IgD-negative memory B cell (primary cell): ENCODE data around the gene TBXAS1. TPM values are rescaled to one million over a fixed set of nuclear protein-coding genes. Genes with fewer than 3 reads are reported as not detected.

ENCODE experiments used
- H3K27ac Mint-ChIP-seq, 3 donors: one replicate each; pipeline ENCODE4 v1.8.0; 2020 to 2022; ENCODE audit warnings: mild to moderate bottlenecking in 3 of 3, mixed read lengths in 3 of 3, moderate library complexity in 1 of 3
- H3K27me3 Mint-ChIP-seq: one replicate; pipeline ENCODE4 v1.8.0; 2021; ENCODE audit warnings: mixed read lengths
- H3K36me3 Mint-ChIP-seq: one replicate; pipeline ENCODE4 v1.8.0; 2020; ENCODE audit warnings: mild to moderate bottlenecking, mixed read lengths
- H3K4me1 Mint-ChIP-seq, 3 donors: one replicate each; pipeline ENCODE4 v1.8.0; 2020 to 2022; ENCODE audit warnings: mixed read lengths in 3 of 3, mild to moderate bottlenecking in 1 of 3
- H3K4me3 Mint-ChIP-seq, 4 donors: one replicate each; pipeline ENCODE4 v1.8.0; 2020 to 2022; ENCODE audit warnings: mild to moderate bottlenecking in 4 of 4, mixed read lengths in 4 of 4, moderate library complexity in 3 of 4
- H3K9me3 Mint-ChIP-seq, 3 donors: one replicate each; pipeline ENCODE4 v1.8.0; 2020 to 2021; ENCODE audit warnings: mixed read lengths in 3 of 3, mild to moderate bottlenecking in 1 of 3
- polyA plus RNA-seq: library from polyadenylated mRNA; unstranded; fragments of 300-500 nt; fragmentation: Illumina TruSeq; gene quantifications from one replicate; pipeline ENCODE4 v1.2.3, GENCODE V29; 2021

The TBXAS1 gene
- polyA plus RNA-seq, 1 donor from 2014 or later, result 16.7 TPM

- H3K36me3 Mint-ChIP-seq, result peaks cover 5% of the 10 kb centered on the region
- no peak overlapping the region for H3K4me3 Mint-ChIP-seq
These were observed 218.1 kb downstream of the TBXAS1 start for GRCh38 chr7:140047197-140047596.

GRCh38 chr7:140048138-140048537 is 219.1 kb downstream of the TBXAS1 start:
- no peaks in the 10 kb centered on the region for H3K27me3 Mint-ChIP-seq
- H3K27ac Mint-ChIP-seq, result peak overlapping the region in 1 of 3 donors; percentile 73
- H3K9me3 Mint-ChIP-seq, result no peaks in the 10 kb centered on the region
- H3K4me3 Mint-ChIP-seq, result no peak overlapping the region
- peaks cover 5% of the 10 kb centered on the region for H3K36me3 Mint-ChIP-seq
- H3K4me1 Mint-ChIP-seq, result peaks cover 8 to 16% (median 14%) of the 10 kb centered on the region in 3 donors

More at GRCh38 chr7:140047197-140047596, 218.1 kb downstream of the TBXAS1 start:
- peaks cover 8 to 11% (median 9%) of the 10 kb centered on the region in 3 donors for H3K4me1 Mint-ChIP-seq
- H3K27me3 Mint-ChIP-seq, result no peaks in the 10 kb centered on the region
- no peaks in the 10 kb centered on the region for H3K9me3 Mint-ChIP-seq
- no peak overlapping the region for H3K27ac Mint-ChIP-seq

- Mint-ChIP-seq H3K27me3 (no peaks in the 10 kb centered on the region), H3K4me3 (no peak overlapping the region), H3K4me1 (peaks cover 16 to 24% (median 22%) of the 10 kb centered on the region in 3 donors), H3K9me3 (no peaks in the 10 kb centered on the region), H3K27ac (peak overlapping the region in 1 of 3 donors; percentile 24), H3K36me3 (peaks cover 5% of the 10 kb centered on the region)
These were observed 219.9 kb downstream of the TBXAS1 start for GRCh38 chr7:140048989-140049338.

DNA sequence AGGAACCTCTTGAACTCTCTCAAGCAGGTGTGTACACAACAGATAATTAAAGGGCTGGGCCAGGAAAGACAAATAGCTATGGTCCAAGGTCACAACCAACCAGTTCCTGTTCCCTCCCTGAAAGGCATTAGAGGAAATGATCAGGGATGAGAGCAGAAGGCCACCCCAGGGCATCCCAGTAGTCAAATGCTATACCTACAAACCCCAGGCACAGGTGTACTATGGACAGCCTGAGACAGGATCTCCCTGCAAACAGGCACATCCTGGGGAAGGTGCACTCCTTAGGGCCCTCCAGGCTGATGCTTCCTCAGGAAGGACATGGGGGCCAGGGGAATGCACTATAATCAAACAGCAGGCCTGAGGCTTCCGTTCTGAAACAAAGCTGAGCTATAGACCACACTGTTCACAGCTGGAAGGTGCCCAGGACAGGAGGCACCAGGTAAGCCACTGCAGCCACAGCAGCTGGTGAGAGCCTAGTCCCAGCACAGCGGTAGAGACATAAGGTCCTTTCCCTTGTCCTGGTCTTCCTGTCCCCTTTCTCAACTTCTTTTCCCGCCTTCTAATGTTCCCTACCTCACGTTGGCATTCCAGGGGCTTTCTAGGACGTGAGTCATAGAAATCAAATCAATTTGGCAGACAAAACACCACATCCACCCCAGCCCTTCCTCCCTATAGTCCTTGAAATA is 220.4 kb downstream of the TBXAS1 start:
- Mint-ChIP-seq H3K9me3 (no peaks in the 10 kb centered on the region), H3K36me3 (peaks cover 5% of the 10 kb centered on the region), H3K4me3 (no peak overlapping the region), H3K27me3 (no peaks in the 10 kb centered on the region), H3K27ac (peak overlapping the region in 1 of 3 donors; percentile 24), H3K4me1 (peaks cover 19 to 28% (median 28%) of the 10 kb centered on the region in 3 donors)

- no peaks in the 10 kb centered on the region for H3K27me3 Mint-ChIP-seq
- H3K36me3 Mint-ChIP-seq, result peaks cover 7% of the 10 kb centered on the region
- H3K4me3 Mint-ChIP-seq, result no peak overlapping the region
- peaks cover 25 to 34% (median 32%) of the 10 kb centered on the region in 3 donors for H3K4me1 Mint-ChIP-seq
- no peaks in the 10 kb centered on the region for H3K9me3 Mint-ChIP-seq
- no peak overlapping the region for H3K27ac Mint-ChIP-seq
These were observed 221.0 kb downstream of the TBXAS1 start for GRCh38 chr7:140050100-140050499.

GRCh38 chr7:140051820-140052219 is 222.8 kb downstream of the TBXAS1 start:
- Mint-ChIP-seq H3K27ac (no peak overlapping the region), H3K27me3 (no peaks in the 10 kb centered on the region), H3K9me3 (no peaks in the 10 kb centered on the region), H3K4me3 (no peak overlapping the region), H3K4me1 (peaks cover 34 to 40% (median 38%) of the 10 kb centered on the region in 3 donors), H3K36me3 (peaks cover 7% of the 10 kb centered on the region)

DNA sequence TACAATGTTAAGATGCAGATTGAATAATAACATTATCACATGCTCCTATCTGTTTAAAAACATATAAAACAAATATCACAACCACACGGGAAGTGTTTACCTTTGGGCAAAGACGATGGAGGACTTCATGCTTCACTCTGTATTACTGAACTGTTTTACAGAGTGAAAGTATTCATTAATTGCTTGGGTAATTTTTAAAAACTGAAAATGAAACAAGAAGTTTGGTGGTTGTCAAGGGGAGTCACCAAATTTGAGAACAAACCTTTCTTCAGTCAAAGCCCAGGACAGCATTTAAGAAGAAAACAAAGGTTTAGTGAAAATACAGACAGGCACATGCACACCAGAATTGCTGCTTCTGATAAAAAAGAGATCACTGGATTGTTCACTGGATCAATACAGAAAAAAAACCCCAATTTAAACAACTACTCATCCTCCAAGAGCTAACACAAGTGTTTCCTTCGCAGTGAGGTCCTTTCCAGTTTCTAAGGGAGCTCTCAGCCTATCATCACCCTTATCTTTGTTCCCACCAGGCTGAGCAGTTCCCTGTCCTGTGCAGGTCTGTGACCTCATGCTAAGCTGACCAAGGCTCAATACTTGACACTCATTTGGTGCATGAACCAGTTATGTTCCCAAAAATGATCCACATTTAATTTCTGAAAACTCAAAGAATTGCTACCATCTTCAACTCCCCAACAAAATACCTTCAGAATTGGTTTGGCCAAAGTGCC is 224.9 kb downstream of the TBXAS1 start:
- peaks cover 38 to 54% (median 39%) of the 10 kb centered on the region in 3 donors for H3K4me1 Mint-ChIP-seq
- peak overlapping the region; percentile 37 to 94 (median 91) for H3K27ac Mint-ChIP-seq
- peak overlapping the region; percentile 0 to 85 (median 72) for H3K4me3 Mint-ChIP-seq
- no peaks in the 10 kb centered on the region for H3K27me3 Mint-ChIP-seq
- H3K9me3 Mint-ChIP-seq, result no peaks in the 10 kb centered on the region
- peaks cover 8% of the 10 kb centered on the region for H3K36me3 Mint-ChIP-seq

GRCh38 chr7:140054751-140055150 is 225.7 kb downstream of the TBXAS1 start:
- Mint-ChIP-seq H3K27me3 (no peaks in the 10 kb centered on the region), H3K4me3 (peak overlapping the region in 2 of 4 donors; percentile 60 to 63), H3K27ac (peak overlapping the region; percentile 37 to 94 (median 91)), H3K36me3 (peaks cover 8% of the 10 kb centered on the region), H3K9me3 (no peaks in the 10 kb centered on the region), H3K4me1 (peaks cover 43 to 57% (median 44%) of the 10 kb centered on the region in 3 donors)

- Mint-ChIP-seq H3K4me1 (peaks cover 47 to 65% (median 49%) of the 10 kb centered on the region in 3 donors), H3K36me3 (peaks cover 7% of the 10 kb centered on the region), H3K27ac (peak overlapping the region in 2 of 3 donors; percentile 37 to 91), H3K9me3 (no peaks in the 10 kb centered on the region), H3K27me3 (no peaks in the 10 kb centered on the region), H3K4me3 (no peak overlapping the region)
These were observed 226.8 kb downstream of the TBXAS1 start for GRCh38 chr7:140055833-140056232.

DNA sequence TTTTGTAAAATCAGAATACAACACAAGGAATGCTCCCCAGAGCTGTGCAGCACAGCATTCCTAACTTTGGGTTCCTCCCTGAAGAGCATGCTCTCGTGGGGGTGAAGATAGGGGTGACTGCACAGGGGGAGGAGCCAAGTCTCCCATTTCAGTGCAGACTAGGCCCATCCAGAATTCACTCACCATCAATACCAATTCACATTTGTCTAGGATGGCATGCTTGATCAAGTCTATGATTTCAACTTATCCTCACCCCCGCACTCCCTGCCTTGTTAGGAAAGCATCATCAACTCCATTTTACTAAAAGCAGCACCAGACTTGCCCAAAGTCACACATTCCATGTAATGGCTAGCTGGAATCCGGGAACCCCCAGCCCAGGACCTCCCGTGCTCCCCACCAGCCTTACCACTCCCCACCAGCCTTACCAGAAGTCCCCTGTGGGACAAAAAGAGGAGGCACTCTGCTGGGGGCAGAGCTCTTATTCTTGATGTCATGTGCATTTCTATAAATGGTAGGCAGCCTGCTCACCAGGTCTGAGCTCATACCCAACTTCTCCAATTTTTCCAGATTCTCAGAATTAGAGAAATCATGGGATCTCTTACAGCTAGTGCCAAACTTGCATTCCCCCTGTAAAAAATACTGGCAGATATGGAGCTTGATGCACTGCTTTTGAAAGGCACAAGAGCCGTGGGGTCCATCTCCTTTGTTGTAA is 227.5 kb downstream of the TBXAS1 start:
- Mint-ChIP-seq H3K36me3 (peaks cover 8% of the 10 kb centered on the region), H3K27ac (peak overlapping the region; percentile 50 to 91 (median 80)), H3K27me3 (no peaks in the 10 kb centered on the region), H3K4me3 (no peak overlapping the region), H3K9me3 (no peaks in the 10 kb centered on the region), H3K4me1 (peaks cover 54 to 72% (median 55%) of the 10 kb centered on the region in 3 donors)

- H3K27me3 Mint-ChIP-seq, result peaks cover under 1% of the 10 kb centered on the region
- peak overlapping the region; percentile 50 to 91 (median 80) for H3K27ac Mint-ChIP-seq
- no peak overlapping the region for H3K4me3 Mint-ChIP-seq
- peaks cover 8% of the 10 kb centered on the region for H3K36me3 Mint-ChIP-seq
- H3K4me1 Mint-ChIP-seq, result peaks cover 56 to 72% (median 57%) of the 10 kb centered on the region in 3 donors
- no peaks in the 10 kb centered on the region for H3K9me3 Mint-ChIP-seq
These were observed 228.1 kb downstream of the TBXAS1 start for GRCh38 chr7:140057143-140057535.

DNA sequence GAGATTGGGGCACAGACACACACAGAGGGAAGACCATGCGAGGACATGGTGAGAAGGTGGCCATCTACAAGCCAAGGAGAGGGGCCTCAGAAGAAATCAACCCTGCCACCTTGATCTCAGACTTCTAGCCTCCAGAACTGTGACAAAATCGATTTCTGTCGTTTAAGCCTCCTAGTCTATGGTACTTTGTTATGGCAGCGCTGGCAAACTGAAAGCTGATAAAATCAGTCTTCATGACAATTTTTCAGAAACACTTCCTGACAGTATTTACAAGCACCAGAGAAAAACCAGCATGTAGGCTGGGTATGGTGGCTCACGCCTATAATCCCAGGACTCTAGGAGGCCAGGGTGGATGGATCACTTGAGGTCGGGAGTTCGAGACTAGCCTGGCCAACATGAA is 229.5 kb downstream of the TBXAS1 start:
- Mint-ChIP-seq H3K36me3 (peaks cover 6% of the 10 kb centered on the region), H3K9me3 (no peaks in the 10 kb centered on the region), H3K27me3 (peaks cover 1% of the 10 kb centered on the region), H3K4me1 (peaks cover 51 to 62% (median 52%) of the 10 kb centered on the region in 3 donors), H3K27ac (peak overlapping the region in 2 of 3 donors; percentile 88 to 99), H3K4me3 (peak overlapping the region in 2 of 4 donors; percentile 32 to 95)

DNA sequence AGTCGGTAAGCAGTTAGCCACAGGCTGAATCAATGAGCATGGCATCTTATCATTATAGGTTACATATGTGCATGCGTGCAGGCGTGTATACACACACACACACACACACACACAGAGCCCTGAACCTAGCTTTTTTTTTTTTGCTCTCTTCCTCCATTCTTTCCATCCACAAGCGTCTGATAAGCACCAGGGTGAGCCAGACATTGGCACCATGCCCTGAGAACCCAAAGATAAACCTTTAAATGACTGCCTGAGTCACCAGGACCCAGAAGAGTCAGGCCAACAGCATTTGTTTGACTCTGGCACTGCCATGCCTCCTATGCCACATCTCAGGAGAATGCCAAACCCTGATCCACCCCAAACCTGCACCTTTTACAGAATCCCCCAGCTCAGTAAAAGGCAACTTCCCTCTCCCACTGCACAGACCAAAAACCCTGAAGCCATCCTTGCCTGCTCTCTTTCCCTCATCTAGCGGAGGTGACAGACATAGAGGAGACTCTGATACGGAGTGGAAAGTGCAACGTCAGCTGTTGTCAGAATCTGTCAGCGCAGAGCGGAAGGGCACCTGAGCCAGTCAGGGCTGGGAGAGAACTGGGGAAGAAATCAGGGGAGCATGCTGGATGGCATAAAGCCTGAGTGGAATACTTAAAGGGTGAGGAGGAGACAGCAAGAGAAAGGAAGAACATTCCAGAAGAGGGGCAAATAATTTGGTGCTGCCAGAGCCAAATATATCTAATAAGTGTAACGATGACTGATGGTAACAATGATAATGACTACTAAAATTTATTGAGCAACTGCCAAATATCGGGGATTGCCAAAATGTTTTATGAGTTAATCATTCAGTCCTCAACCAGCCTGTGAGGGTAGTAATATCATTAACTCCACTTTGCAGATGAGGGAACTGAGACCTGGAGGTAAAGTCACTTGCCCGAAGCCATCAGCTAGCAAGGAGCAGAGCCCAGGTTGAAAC is 230.5 kb downstream of the TBXAS1 start:
- Mint-ChIP-seq H3K27ac (peak overlapping the region in 2 of 3 donors; percentile 98 to 99), H3K4me1 (peaks cover 43 to 52% (median 43%) of the 10 kb centered on the region in 3 donors), H3K27me3 (peaks cover 1% of the 10 kb centered on the region), H3K36me3 (peaks cover 7% of the 10 kb centered on the region), H3K9me3 (no peaks in the 10 kb centered on the region), H3K4me3 (peak overlapping the region in 3 of 4 donors; percentile 95 to 97 (median 97))

DNA sequence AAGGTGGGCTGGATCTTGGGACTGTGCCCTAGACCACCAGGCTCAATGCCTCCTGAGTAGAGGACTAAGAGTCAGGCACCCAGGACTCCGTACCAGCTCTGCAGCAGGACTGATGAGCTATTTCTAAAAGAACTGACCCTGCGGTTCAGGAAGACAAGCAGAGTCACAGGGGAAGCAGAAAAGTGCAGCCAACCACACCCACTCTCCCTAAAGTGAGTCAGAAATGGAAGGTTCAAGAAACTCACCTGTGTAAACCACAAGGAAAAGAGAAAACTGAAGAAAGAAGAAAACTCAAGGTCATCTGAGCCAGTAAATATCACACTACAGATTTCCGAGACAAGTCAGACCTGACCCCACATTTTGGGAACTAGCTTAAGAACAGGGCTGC is 231.2 kb downstream of the TBXAS1 start:
- Mint-ChIP-seq H3K4me3 (peak overlapping the region; percentile 95 to 97 (median 97)), H3K36me3 (peaks cover 5% of the 10 kb centered on the region), H3K4me1 (peaks cover 37 to 46% (median 38%) of the 10 kb centered on the region in 3 donors)

More for the DNA sequence above, 231.2 kb downstream of the TBXAS1 start:
- H3K9me3 Mint-ChIP-seq, result no peaks in the 10 kb centered on the region
- H3K27ac Mint-ChIP-seq, result peak overlapping the region; percentile 98 to 99 (median 99)
- peaks cover 1% of the 10 kb centered on the region for H3K27me3 Mint-ChIP-seq
